ENCODE results near the gene CRLF1.

DNA sequence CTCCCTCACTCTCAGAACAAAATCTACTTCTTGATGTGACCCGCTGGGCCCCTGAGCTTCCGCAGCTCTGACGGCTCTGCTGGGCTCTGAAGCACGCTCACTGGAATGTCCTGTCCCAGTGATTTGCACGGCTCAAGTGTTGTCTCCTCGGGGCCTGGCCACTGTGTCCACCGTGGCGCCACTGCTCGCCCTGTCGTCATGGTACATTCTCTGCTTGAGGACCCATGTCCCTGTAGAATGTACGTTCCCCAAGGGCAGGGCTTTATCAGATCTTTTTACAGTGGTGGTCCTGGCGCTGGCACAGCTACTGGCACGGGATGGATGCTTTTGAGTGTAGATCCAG lies 42.3 kb upstream of the CRLF1 start:
- TF ChIP-seq EZH2 (IDR thresholded peaks at IDR 0.05) (no peak), POLR2AphosphoS5 (IDR thresholded peaks at IDR 0.05; ENCODE audit: borderline replicate concordance, low read depth, low read length) (no peak), FOXP2 (optimal IDR thresholded peaks at IDR 0.05; ENCODE audit: control extremely low read depth, extremely low read length, insufficient read depth) (no peak)
